Smooth muscle cell (in vitro differentiated cells): Measurements from ENCODE around the gene LY86. TPM values are rescaled to one million over a fixed set of nuclear protein-coding genes. Genes with fewer than 3 reads are reported as not detected.

ENCODE experiments used
- DNase-seq: peaks from one replicate; lab custom pipeline; 2025; ENCODE audit not compliant: unreplicated experiment; lab: John Stamatoyannopoulos, UW
- H2AFZ ChIP-seq: fragments of 200-600 bp; sonication (generic); 2 replicates; pipeline ENCODE4 v1.6.0; 2016; ENCODE audit warnings: antibody characterized with exemption, low read depth, mild to moderate bottlenecking
- H3F3A ChIP-seq: fragments of 200-600 bp; sonication (generic); 2 replicates; pipeline ENCODE4 v1.6.0; 2017; ENCODE audit warnings: antibody characterized with exemption, low read depth
- H3K27ac ChIP-seq: fragments of 200-600 bp; sonication (generic); 2 replicates; pipeline ENCODE4 v1.5.1; 2016; ENCODE audit warnings: low read depth, mild to moderate bottlenecking
- H3K27me3 ChIP-seq: fragments of 200-600 bp; sonication (generic); 2 replicates; pipeline ENCODE4 v1.6.1; 2016; ENCODE audit warnings: low read depth, mild to moderate bottlenecking
- H3K36me3 ChIP-seq: fragments of 200-600 bp; sonication (generic); 2 replicates; pipeline ENCODE4 v1.5.1; 2016; ENCODE audit warnings: low read depth
- H3K4me1 ChIP-seq: fragments of 200-600 bp; sonication (generic); 2 replicates; pipeline ENCODE4 v1.5.1; 2016; ENCODE audit warnings: low read depth
- H3K4me2 ChIP-seq: fragments of 200-600 bp; sonication (generic); 2 replicates; pipeline ENCODE4 v1.6.0; 2016; ENCODE audit warnings: mild to moderate bottlenecking
- H3K4me3 ChIP-seq: fragments of 200-600 bp; sonication (generic); 2 replicates; pipeline ENCODE4 v1.5.1; 2016; ENCODE audit warnings: mild to moderate bottlenecking
- H3K79me2 ChIP-seq: fragments of 200-600 bp; sonication (generic); 2 replicates; pipeline ENCODE4 v1.6.0; 2016; ENCODE audit warnings: low read depth, mild to moderate bottlenecking
- H3K9ac ChIP-seq: fragments of 200-600 bp; sonication (generic); 2 replicates; pipeline ENCODE4 v1.6.0; 2016; ENCODE audit warnings: low read depth
- H3K9me3 ChIP-seq: fragments of 200-600 bp; sonication (generic); replicated peaks from 2 replicates; pipeline ENCODE4 v1.5.1; 2016; ENCODE audit warnings: low read depth
- H4K20me1 ChIP-seq: fragments of 200-600 bp; sonication (generic); 2 replicates; pipeline ENCODE4 v1.6.0; 2016; ENCODE audit warnings: low read depth
- CTCF ChIP-seq: fragments of 200-600 bp; sonication (generic); IDR thresholded peaks from 2 replicates; pipeline ENCODE4 v1.5.1; 2017; ENCODE audit warnings: borderline replicate concordance, mild to moderate bottlenecking, antibody characterized with exemption; ENCODE audit not compliant: insufficient read depth, poor library complexity, severe bottlenecking
- WGBS: methylation state at CpG from one replicate; pipeline ENCODE4 v1.1.7; 2016; ENCODE audit warnings: low lambda C conversion rate; 5-methylcytosine and 5-hydroxymethylcytosine counted together
- polyA plus RNA-seq: library from polyadenylated mRNA; unstranded; fragments of >200 nt; fragmentation: Nextera tagmentation; extraction: Ambion mirVana; gene quantifications from 2 replicates; pipeline ENCODE4 v1.2.1, GENCODE V29; 2016
- total RNA-seq: library from RNA; depleted of rRNA; stranded (reverse); fragments of >200 nt; gene quantifications from 2 replicates; pipeline ENCODE4 v1.2.3, GENCODE V29; 2014

The LY86 gene
- total and polyA plus RNA-seq, 2 experiments from 2014 or later, result not detected

GRCh38 chr6:6648692-6649343, 60.3 kb downstream of the LY86 start:
- no peaks in the 10 kb centered on the region for H3F3A ChIP-seq
- no peaks in the 10 kb centered on the region for H3K4me1 ChIP-seq
- H4K20me1 ChIP-seq, result no peaks in the 10 kb centered on the region
- no peaks in the 10 kb centered on the region for H3K79me2 ChIP-seq
- H3K4me3 ChIP-seq, result no peak overlapping the region
- no peak overlapping the region for H3K4me2 ChIP-seq
- no peak for TF ChIP-seq CTCF
- H3K27me3 ChIP-seq, result no peaks in the 10 kb centered on the region
- no peak for DNase-seq
- no peaks in the 10 kb centered on the region for H3K9me3 ChIP-seq
- 77% methylated on average over 5 of the region's 5 CpGs for WGBS
- H3K9ac ChIP-seq, result no peak overlapping the region
- no peak overlapping the region for H2AFZ ChIP-seq
- no peaks in the 10 kb centered on the region for H3K36me3 ChIP-seq
- no peak overlapping the region for H3K27ac ChIP-seq

GRCh38 chr6:6649824-6650349, 61.4 kb downstream of the LY86 start:
- Histone ChIP-seq H2AFZ (no peak overlapping the region), H3K4me2 (no peak overlapping the region), H3K9me3 (no peaks in the 10 kb centered on the region), H3K36me3 (no peaks in the 10 kb centered on the region), H3K79me2 (no peaks in the 10 kb centered on the region), H3K27me3 (no peaks in the 10 kb centered on the region), H3F3A (no peaks in the 10 kb centered on the region), H3K4me1 (no peaks in the 10 kb centered on the region), H3K27ac (no peak overlapping the region), H4K20me1 (no peaks in the 10 kb centered on the region), H3K9ac (no peak overlapping the region), H3K4me3 (no peak overlapping the region)
- no peak for DNase-seq
- 67% methylated on average over 7 of the region's 7 CpGs for WGBS
- TF ChIP-seq CTCF, result no peak

- no peaks in the 10 kb centered on the region for H3K36me3 ChIP-seq
- no peak overlapping the region for H3K4me2 ChIP-seq
- H3K79me2 ChIP-seq, result no peaks in the 10 kb centered on the region
- no peaks in the 10 kb centered on the region for H3F3A ChIP-seq
- no peak overlapping the region for H2AFZ ChIP-seq
- no peak for TF ChIP-seq CTCF
- H3K9ac ChIP-seq, result no peak overlapping the region
- H3K27me3 ChIP-seq, result no peaks in the 10 kb centered on the region
- no peak overlapping the region for H3K27ac ChIP-seq
- no peak for DNase-seq
- no peaks in the 10 kb centered on the region for H4K20me1 ChIP-seq
- no peaks in the 10 kb centered on the region for H3K9me3 ChIP-seq
- no peak overlapping the region for H3K4me3 ChIP-seq
- no peaks in the 10 kb centered on the region for H3K4me1 ChIP-seq
Measured at GRCh38 chr6:6650839-6651238, 62.3 kb downstream of the LY86 start.

GRCh38 chr6:6651335-6651734, 62.8 kb downstream of the LY86 start:
- Histone ChIP-seq H3F3A (no peaks in the 10 kb centered on the region), H3K36me3 (no peaks in the 10 kb centered on the region), H3K4me3 (no peak overlapping the region), H3K4me1 (no peaks in the 10 kb centered on the region), H3K9me3 (no peaks in the 10 kb centered on the region), H4K20me1 (no peaks in the 10 kb centered on the region), H3K27ac (no peak overlapping the region), H3K79me2 (no peaks in the 10 kb centered on the region), H3K9ac (no peak overlapping the region), H2AFZ (no peak overlapping the region), H3K4me2 (no peak overlapping the region), H3K27me3 (no peaks in the 10 kb centered on the region)
- no peak for DNase-seq
- TF ChIP-seq CTCF, result no peak
